Activated CD8-positive, alpha-beta T cell treated with anti-CD3 and anti-CD28 coated beads for 36 hours (primary cell): Measurements from ENCODE around the gene VKORC1. TPM values are rescaled to one million over a fixed set of nuclear protein-coding genes. Genes with fewer than 3 reads are reported as not detected.
A peak's percentile ranks its signal among the peaks of the same experiment; 100 is the strongest.

ENCODE experiments used
- ATAC-seq: fragments of 200-7000 bp; cut with Tn5 transposase; one replicate; pipeline ENCODE4 v1.10.0; 2021; ENCODE audit warnings: mild to moderate bottlenecking, moderate library complexity
- CTCF ChIA-PET: fragments of 350-600 bp; sonication (Branson Sonifier 250); formaldehyde crosslinking; loops from one replicate; lab custom pipeline; 2021; ENCODE audit warnings: antibody characterized with exemption; lab: Charles Lee
- POLR2A ChIA-PET: fragments of 350-600 bp; sonication (Branson Sonifier 250); formaldehyde crosslinking; loops from one replicate; lab custom pipeline; 2021; ENCODE audit warnings: antibody characterized with exemption; lab: Charles Lee
- DNase-seq: peaks from one replicate; pipeline ENCODE4 v3.0.0-alpha.2; 2020
- H3K27ac Mint-ChIP-seq: one replicate; pipeline ENCODE4 v1.8.0; 2021; ENCODE audit warnings: mild to moderate bottlenecking, mixed read lengths
- H3K27me3 Mint-ChIP-seq: one replicate; pipeline ENCODE4 v1.8.0; 2021; ENCODE audit warnings: mixed read lengths
- H3K36me3 Mint-ChIP-seq: one replicate; pipeline ENCODE4 v1.8.0; 2021; ENCODE audit warnings: low read depth, mixed read lengths
- H3K4me1 Mint-ChIP-seq: one replicate; pipeline ENCODE4 v1.8.0; 2021; ENCODE audit warnings: low read depth, mixed read lengths
- H3K4me3 Mint-ChIP-seq: one replicate; pipeline ENCODE4 v1.8.0; 2021; ENCODE audit warnings: mild to moderate bottlenecking, moderate library complexity, mixed read lengths
- H3K9me3 Mint-ChIP-seq: one replicate; pipeline ENCODE4 v1.8.0; 2021; ENCODE audit warnings: mixed read lengths
- intact Hi-C: fragments of 100-400 bp; cut with micrococcal nuclease; formaldehyde crosslinking; loops from one replicate; pipeline ENCODE4 v1.10.0; 2022
- total RNA-seq, 2 experiments: library from RNA; stranded (reverse); gene quantifications; one replicate each; pipeline ENCODE4 v1.2.3, GENCODE V29; 2021
- TF ChIP-seq, protein P1 (sequence below): fragments of 200-600 bp; IDR thresholded peaks from one replicate; pipeline ENCODE4 v1.8.0; 2022; ENCODE audit warnings: antibody characterized with exemption, mild to moderate bottlenecking

VKORC1 gene
- total RNA-seq, 2 experiments from 2014 or later = 68.5 to 71.5 TPM

DNA sequence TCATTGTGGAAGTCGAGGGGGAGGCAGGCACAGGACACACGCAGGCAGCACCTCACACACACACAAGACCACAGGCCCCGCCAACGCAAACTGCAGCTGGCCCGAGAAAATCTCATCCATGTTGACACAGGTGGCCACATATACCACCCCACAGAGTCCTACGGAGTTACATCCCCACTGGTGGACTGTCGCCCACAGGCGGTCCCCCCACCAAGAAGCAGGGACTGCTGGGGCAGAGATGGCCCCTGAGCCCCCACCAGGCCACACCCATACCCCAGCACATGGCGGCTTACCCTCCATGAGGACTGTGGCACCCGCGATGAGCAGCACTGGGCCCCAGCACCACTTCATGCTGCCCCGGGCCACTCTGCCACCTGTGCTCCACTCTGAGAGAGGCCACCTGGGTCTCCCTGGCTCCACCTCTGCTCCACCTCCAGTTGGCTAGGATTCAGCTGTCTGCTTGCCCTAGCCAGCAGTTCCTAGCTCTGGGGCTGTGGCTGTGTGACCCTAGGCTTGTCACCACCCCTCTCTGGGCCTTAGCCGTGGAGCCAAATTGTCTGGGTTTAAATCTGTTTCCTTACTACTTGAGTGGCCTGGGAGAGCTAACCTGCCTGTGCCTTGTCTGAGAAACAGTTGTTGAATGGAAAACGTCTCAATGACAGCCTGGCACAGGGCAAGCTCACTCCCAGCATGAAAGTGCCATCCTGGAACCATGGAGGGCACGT is 6.0 kb downstream of the VKORC1 start, which contains the start of gene PRSS53:
TSS of gene PRSS53 (minus strand) at position 485 of the 725 bp plus-strand sequence. CDS start at position 351, 134 bp downstream.
- TF ChIP-seq, protein P1, sequence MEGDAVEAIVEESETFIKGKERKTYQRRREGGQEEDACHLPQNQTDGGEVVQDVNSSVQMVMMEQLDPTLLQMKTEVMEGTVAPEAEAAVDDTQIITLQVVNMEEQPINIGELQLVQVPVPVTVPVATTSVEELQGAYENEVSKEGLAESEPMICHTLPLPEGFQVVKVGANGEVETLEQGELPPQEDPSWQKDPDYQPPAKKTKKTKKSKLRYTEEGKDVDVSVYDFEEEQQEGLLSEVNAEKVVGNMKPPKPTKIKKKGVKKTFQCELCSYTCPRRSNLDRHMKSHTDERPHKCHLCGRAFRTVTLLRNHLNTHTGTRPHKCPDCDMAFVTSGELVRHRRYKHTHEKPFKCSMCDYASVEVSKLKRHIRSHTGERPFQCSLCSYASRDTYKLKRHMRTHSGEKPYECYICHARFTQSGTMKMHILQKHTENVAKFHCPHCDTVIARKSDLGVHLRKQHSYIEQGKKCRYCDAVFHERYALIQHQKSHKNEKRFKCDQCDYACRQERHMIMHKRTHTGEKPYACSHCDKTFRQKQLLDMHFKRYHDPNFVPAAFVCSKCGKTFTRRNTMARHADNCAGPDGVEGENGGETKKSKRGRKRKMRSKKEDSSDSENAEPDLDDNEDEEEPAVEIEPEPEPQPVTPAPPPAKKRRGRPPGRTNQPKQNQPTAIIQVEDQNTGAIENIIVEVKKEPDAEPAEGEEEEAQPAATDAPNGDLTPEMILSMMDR = no peak
- DNase-seq = no peak
- peaks cover 11% of the 10 kb centered on the region for H3K4me1 Mint-ChIP-seq
- H3K27ac Mint-ChIP-seq = peak within 1 kb of the TSS; percentile 34
- ATAC-seq = no peak
- intact Hi-C loops = no loop called here
- CTCF ChIA-PET = no interaction called here
- no peaks in the 10 kb centered on the region for H3K9me3 Mint-ChIP-seq
- POLR2A ChIA-PET = interaction anchor here (0.9 to 1.4 kb wide), 3 partner anchors 11 to 108 kb away, joined by 3 to 5 read pairs (median 3); partner anchors contain the start of genes ZNF646 and ZNF668
- peaks cover 11% of the 10 kb centered on the region for H3K36me3 Mint-ChIP-seq
- no peak within 1 kb of the TSS for H3K4me3 Mint-ChIP-seq
- no peaks in the 10 kb centered on the region for H3K27me3 Mint-ChIP-seq

DNA sequence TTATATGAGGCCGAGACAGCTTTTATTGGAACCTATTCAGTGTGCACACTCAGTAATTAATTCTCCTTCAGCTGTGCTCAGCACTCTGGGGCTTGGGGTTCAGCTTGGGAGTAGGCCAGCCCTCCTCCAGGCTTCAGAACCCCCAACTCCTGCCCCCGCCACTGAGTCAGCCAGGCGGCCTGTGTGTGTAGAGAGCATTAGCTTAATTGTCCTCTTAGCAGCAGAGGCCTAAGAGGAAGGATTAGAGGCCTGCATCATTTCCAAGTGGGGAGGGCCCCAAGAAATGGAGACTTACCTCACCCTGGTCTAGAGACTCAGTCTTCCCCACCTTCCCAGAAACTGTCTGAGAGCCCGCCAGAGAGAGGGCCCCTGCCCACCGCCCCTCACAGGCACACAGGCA is 6.6 kb downstream of the VKORC1 start:
- Mint-ChIP-seq H3K4me1 (peaks cover 9% of the 10 kb centered on the region), H3K4me3 (no peak overlapping the region), H3K27me3 (no peaks in the 10 kb centered on the region), H3K9me3 (no peaks in the 10 kb centered on the region), H3K36me3 (peaks cover 13% of the 10 kb centered on the region), H3K27ac (no peak overlapping the region)
- ChIA-PET POLR2A (interaction anchor here (0.9 to 5.8 kb wide), 3 partner anchors 10 to 109 kb away, joined by 3 to 22 read pairs (median 5); partner anchors contain the start of genes ZNF646 and ZNF668), CTCF (no interaction called here)
- intact Hi-C loops = no loop called here
- no peak for DNase-seq
- ATAC-seq = no peak
- TF ChIP-seq, protein P1 = no peak

DNA sequence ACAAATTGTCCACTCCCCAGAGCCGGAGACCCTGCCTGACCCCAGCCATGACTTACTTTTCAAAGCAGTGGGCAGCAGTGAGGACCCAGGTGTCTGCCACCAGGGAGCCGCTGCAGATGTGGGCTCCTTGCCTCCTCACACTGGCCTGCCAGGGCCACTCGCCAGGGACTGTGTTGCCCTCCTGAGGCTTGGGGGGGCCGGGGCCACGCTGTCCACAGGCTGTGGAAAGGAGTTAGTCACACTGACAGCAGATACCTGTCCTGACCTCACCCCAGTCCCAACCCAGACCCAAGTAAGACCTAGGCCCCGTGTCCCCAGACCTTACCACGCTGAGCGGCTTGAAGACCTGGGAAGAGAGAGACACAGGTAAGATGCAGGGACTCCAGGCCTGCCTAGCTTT is 7.1 kb downstream of the VKORC1 start:
- peaks cover 11% of the 10 kb centered on the region for H3K36me3 Mint-ChIP-seq
- no peaks in the 10 kb centered on the region for H3K9me3 Mint-ChIP-seq
- no peak overlapping the region for H3K27ac Mint-ChIP-seq
- peaks cover 5% of the 10 kb centered on the region for H3K4me1 Mint-ChIP-seq
- no peaks in the 10 kb centered on the region for H3K27me3 Mint-ChIP-seq
- DNase-seq = no peak
- ATAC-seq = no peak
- ChIA-PET CTCF (no interaction called here), POLR2A (interaction anchor here (0.9 to 5.8 kb wide), 2 partner anchors 14 to 109 kb away, joined by 3 to 22 read pairs; partner anchors contain the start of genes ZNF646 and ZNF668)
- TF ChIP-seq, protein P1 = no peak
- intact Hi-C loops = no loop called here
- H3K4me3 Mint-ChIP-seq = no peak overlapping the region

DNA sequence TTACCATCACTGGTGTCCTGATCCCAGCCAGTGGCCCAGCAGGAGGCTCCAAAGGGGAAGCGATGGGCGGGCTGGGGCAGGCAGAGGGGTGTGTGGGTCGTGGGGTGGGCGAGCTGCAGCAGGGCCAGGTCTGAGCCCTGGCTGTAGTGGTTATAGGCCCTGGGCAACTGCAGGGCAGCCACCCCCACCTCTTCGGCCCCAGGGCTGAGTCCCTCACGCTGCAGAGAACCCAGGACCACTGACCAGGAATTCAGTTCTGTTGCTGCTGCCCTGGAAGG is 8.0 kb downstream of the VKORC1 start:
- intact Hi-C loops = no loop called here
- H3K9me3 Mint-ChIP-seq = no peaks in the 10 kb centered on the region
- H3K36me3 Mint-ChIP-seq = peaks cover 14% of the 10 kb centered on the region
- DNase-seq (no peak), ATAC-seq (no peak)
- no peak overlapping the region for H3K4me3 Mint-ChIP-seq
- TF ChIP-seq, protein P1 = no peak
- CTCF ChIA-PET = no interaction called here
- H3K27ac Mint-ChIP-seq = no peak overlapping the region
- POLR2A ChIA-PET = interaction anchor here (1.7 to 5.8 kb wide), 2 partner anchors 13 to 56 kb away, joined by 5 to 22 read pairs; partner anchors contain the start of genes ZNF646 and ZNF668
- H3K4me1 Mint-ChIP-seq = peaks cover 9% of the 10 kb centered on the region
- no peaks in the 10 kb centered on the region for H3K27me3 Mint-ChIP-seq
